Measurements from ENCODE around the gene DSCAML1.

DNA sequence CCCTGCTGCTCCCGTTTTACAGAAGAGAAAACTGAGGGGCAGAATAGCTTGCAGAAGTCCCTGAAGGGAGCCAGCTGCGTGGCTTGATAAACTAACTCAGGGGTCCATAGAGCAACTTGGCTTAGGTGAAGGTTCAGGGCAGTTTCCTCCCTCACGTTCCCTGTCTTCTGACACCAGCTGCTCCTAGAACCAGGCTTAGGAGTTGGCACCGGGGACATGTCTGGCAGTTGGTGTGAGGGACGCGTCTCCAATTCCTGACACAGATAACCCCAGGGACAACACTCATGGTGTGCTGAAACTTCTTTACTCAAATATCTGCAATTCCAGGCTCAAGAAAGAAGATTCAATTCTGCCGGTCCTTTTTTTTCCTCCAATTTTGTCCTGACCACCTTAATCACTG lies 85.7 kb downstream of the DSCAML1 start:
- TF ChIP-seq EZH2 (IDR thresholded peaks at IDR 0.05; ENCODE audit: insufficient read depth, low read length), result no peak
- TF ChIP-seq, protein P1, sequence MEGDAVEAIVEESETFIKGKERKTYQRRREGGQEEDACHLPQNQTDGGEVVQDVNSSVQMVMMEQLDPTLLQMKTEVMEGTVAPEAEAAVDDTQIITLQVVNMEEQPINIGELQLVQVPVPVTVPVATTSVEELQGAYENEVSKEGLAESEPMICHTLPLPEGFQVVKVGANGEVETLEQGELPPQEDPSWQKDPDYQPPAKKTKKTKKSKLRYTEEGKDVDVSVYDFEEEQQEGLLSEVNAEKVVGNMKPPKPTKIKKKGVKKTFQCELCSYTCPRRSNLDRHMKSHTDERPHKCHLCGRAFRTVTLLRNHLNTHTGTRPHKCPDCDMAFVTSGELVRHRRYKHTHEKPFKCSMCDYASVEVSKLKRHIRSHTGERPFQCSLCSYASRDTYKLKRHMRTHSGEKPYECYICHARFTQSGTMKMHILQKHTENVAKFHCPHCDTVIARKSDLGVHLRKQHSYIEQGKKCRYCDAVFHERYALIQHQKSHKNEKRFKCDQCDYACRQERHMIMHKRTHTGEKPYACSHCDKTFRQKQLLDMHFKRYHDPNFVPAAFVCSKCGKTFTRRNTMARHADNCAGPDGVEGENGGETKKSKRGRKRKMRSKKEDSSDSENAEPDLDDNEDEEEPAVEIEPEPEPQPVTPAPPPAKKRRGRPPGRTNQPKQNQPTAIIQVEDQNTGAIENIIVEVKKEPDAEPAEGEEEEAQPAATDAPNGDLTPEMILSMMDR (IDR thresholded peaks at IDR 0.05; ENCODE audit: insufficient read depth, low read depth, low read length), result no peak
